Tibial nerve (tissue), 4 donors: ENCODE data around the gene CENPP.

Experiments
- CTCF ChIP-seq, 5 experiments: fragments of 200-600 bp in 3 of 5; fragments of 450-650 bp in 2 of 5; sonication (generic) in 3 of 5; IDR thresholded peaks; one replicate each; pipeline ENCODE4 v1.5.1; 2016 to 2019; ENCODE audit warnings: antibody characterized with exemption in 5 of 5, mild to moderate bottlenecking in 3 of 5, moderate library complexity in 2 of 5
- EP300 ChIP-seq, 2 donors: sonication (generic); formaldehyde crosslinking; IDR thresholded peaks; one replicate each; pipeline ENCODE4 v1.6.1; 2017; ENCODE audit warnings: antibody characterized with exemption in 2 of 2, mild to moderate bottlenecking in 1 of 2
- POLR2A ChIP-seq, 2 donors: fragments of 450-650 bp; IDR thresholded peaks; one replicate each; pipeline ENCODE4 v1.6.1; 2017; ENCODE audit warnings: antibody characterized with exemption in 2 of 2, mild to moderate bottlenecking in 2 of 2, moderate library complexity in 2 of 2

DNA sequence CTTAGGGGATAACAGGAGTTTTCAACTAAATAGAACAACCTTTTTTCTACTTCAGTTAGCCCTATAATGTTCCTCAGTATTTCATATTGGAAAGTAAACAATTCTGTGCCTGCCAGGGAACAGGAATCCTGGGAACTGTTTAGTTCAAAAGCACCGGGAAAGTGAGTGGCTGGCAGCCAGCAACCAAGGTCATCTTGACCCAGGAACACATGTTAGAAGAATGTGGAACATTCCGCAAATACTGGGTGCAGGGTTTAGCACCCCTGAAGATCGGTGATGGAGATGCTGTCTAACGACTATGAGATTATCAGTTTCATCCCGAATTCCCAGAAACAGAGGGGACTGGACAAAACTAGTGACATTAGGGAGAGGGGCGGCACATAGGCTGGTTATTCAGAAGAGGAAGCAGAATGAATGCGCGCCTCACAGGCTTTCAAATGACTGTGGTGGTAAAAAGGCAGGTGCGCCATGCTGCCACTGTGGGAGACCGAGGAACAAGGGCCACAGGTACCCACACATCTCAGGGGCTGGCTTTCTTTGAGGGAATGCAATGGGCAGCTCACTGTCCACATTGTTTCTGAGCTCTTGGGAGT lies 293.0 kb downstream of the CENPP start:
- no peak for TF ChIP-seq CTCF (IDR thresholded peaks at IDR 0.05)
- no peak for TF ChIP-seq POLR2A (IDR thresholded peaks at IDR 0.05)
- TF ChIP-seq EP300 (IDR thresholded peaks at IDR 0.05), result peak in 1 of 2 donors; percentile 24
